Gastrocnemius medialis (tissue), 4 donors: ENCODE data around the gene CHAC2. TPM values are rescaled to one million over a fixed set of nuclear protein-coding genes. Genes with fewer than 3 reads are reported as not detected.
A peak's percentile ranks its signal among the peaks of the same experiment; 100 is the strongest.
"Not testable (repeated sequence)": the region's sequence is repeated elsewhere in the genome, so short reads cannot be mapped to it uniquely, and the experiment has no call there.

Experiments used
- ATAC-seq, 2 donors: fragments of 150-250 bp; one replicate each; pipeline ENCODE4 v1.9.1; 2016
- DNase-seq, 2 donors: peaks; one replicate each; pipeline ENCODE4 v3.0.0-alpha.2; 2019
- H3K27ac ChIP-seq, 4 donors: fragments of 200-600 bp; sonication (generic); 1 replicate in 1 of 4; 2 replicates in 3 of 4; pipeline ENCODE4 v1.5.1; 2016 to 2018; ENCODE audit warnings: mild to moderate bottlenecking in 2 of 4, moderate library complexity in 1 of 4
- H3K27me3 ChIP-seq, 3 donors: fragments of 200-600 bp; sonication (generic) in 2 of 3; 1 replicate in 1 of 3; 2 replicates in 2 of 3; pipeline versions ENCODE4 v1.5.1 to v1.6.0; 2016 to 2019; ENCODE audit warnings: mild to moderate bottlenecking in 1 of 3, moderate library complexity in 1 of 3
- H3K36me3 ChIP-seq, 2 donors: fragments of 200-600 bp; sonication (generic) in 1 of 2; one replicate each; pipeline ENCODE4 v1.5.1; 2017 to 2018
- H3K4me1 ChIP-seq, 2 donors: fragments of 200-600 bp; sonication (generic) in 1 of 2; one replicate each; pipeline ENCODE4 v1.5.1; 2016 to 2017; ENCODE audit warnings: mild to moderate bottlenecking in 2 of 2
- H3K4me3 ChIP-seq, 4 donors: fragments of 200-600 bp; sonication (generic) in 3 of 4; 1 replicate in 1 of 4; 2 replicates in 3 of 4; pipeline ENCODE4 v1.5.1; 2016 to 2019; ENCODE audit warnings: mild to moderate bottlenecking in 2 of 4
- H3K9me3 ChIP-seq, 3 donors: fragments of 200-600 bp; sonication (generic) in 2 of 3; 1 replicate in 1 of 3; 2 replicates in 2 of 3; pipeline ENCODE4 v1.5.1; 2016 to 2019
- in situ Hi-C, 4 donors: fragments of 200-750 bp; cut with MboI; loops; one replicate each; pipeline versions ENCODE4 v1.15.0 to v1.8.0; 2017; ENCODE audit warnings: low sequenced_read_pairs in 4 of 4
- intact Hi-C: fragments of 100-400 bp; cut with DNase I; formaldehyde crosslinking; loops from one replicate; pipeline ENCODE4 v1.15.1; 2023; ENCODE audit warnings: low total_unique reads
- total RNA-seq, 4 donors: library from RNA; depleted of rRNA; stranded (reverse); fragments of >200 nt; gene quantifications; one replicate each; pipeline versions ENCODE4 v1.1.0 to v1.2.3, GENCODE V29; 2016
- TF ChIP-seq, protein P1 (sequence below), 5 experiments: fragments of 450-650 bp in 3 of 5; fragments of 200-600 bp in 2 of 5; sonication (generic) in 2 of 5; IDR thresholded peaks in 4 of 5; conservative IDR thresholded peaks in 1 of 5; 1 replicate in 4 of 5; 2 replicates in 1 of 5; pipeline ENCODE4 v1.5.1; 2016 to 2019; ENCODE audit warnings: antibody characterized with exemption in 5 of 5, mild to moderate bottlenecking in 3 of 5, moderate library complexity in 3 of 5

CHAC2 gene
- total RNA-seq, 4 donors from 2014 or later = 3.7 to 10.3 (median 6.0) TPM

DNA sequence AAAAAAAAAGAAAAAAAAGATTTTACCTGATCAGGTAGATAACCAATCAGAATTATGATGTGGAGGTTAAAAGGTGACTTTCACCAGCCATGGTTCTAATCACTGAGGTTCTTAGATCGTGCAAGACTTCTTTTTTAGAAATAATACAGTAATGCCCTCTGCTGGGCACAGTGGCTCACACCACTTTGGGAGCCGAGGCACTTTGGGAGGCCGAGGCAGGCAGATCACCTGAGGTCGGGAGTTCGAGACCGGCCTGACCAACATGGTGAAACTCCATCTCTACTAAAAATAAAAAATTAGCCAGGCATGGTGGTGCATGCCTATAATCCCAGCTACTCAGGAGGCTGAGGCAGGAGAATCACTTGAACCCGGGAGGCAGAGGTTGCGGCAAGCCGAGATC lies 56.0 kb downstream of the CHAC2 start:
- H3K4me3 ChIP-seq, H3K9me3 ChIP-seq, intact Hi-C loops, H3K36me3 ChIP-seq, H3K27me3 ChIP-seq, H3K27ac ChIP-seq, in situ Hi-C loops, ATAC-seq, DNase-seq: not testable (repeated sequence)
- TF ChIP-seq, protein P1, sequence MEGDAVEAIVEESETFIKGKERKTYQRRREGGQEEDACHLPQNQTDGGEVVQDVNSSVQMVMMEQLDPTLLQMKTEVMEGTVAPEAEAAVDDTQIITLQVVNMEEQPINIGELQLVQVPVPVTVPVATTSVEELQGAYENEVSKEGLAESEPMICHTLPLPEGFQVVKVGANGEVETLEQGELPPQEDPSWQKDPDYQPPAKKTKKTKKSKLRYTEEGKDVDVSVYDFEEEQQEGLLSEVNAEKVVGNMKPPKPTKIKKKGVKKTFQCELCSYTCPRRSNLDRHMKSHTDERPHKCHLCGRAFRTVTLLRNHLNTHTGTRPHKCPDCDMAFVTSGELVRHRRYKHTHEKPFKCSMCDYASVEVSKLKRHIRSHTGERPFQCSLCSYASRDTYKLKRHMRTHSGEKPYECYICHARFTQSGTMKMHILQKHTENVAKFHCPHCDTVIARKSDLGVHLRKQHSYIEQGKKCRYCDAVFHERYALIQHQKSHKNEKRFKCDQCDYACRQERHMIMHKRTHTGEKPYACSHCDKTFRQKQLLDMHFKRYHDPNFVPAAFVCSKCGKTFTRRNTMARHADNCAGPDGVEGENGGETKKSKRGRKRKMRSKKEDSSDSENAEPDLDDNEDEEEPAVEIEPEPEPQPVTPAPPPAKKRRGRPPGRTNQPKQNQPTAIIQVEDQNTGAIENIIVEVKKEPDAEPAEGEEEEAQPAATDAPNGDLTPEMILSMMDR (IDR thresholded peaks at IDR 0.05 in 4 of 5, conservative IDR thresholded peaks at IDR 0.05 in 1 of 5) = peak in 1 of 5 experiments; percentile 7
- peaks cover 16 to 23% of the 10 kb centered on the region in 2 donors for H3K4me1 ChIP-seq

Other genes with a start within 250 kb of the CHAC2 start
- 1 to 10 TPM; 5.0 to 7.6 (median 6.4) TPM for gene ASB3, start 19.1 kb downstream of the CHAC2 start, total RNA-seq
- gene ERLEC1, start 19.2 kb downstream of the CHAC2 start, total RNA-seq = 10 to 100 TPM; 26.7 to 53.6 (median 28.9) TPM
- gene GPR75, start 92.2 kb downstream of the CHAC2 start, total RNA-seq = 10 to 100 TPM in 1 of 4 donors, 1 to 10 TPM in 2, under 1 TPM in 1; 0.80 to 19.6 (median 1.3) TPM
- gene PSME4, start 203.2 kb downstream of the CHAC2 start, total RNA-seq = 100 to 1,000 TPM; 144 to 247 (median 162) TPM